ENCODE data around the gene TNNT3.

The TNNT3 gene

GRCh38 chr11:1943576-1943975, 24.1 kb downstream of the TNNT3 start:
- H3K27me3 ChIP-seq (ENCODE audit: insufficient read depth, low read length), result no peaks in the 10 kb centered on the region
- WGBS, result 86% methylated on average over 15 of the region's 15 CpGs
- H3K9ac ChIP-seq (ENCODE audit: low read depth, low read length), result no peak overlapping the region
- no peaks in the 10 kb centered on the region for H3K36me3 ChIP-seq (ENCODE audit: insufficient read depth, low read length)
- no peaks in the 10 kb centered on the region for H3K9me3 ChIP-seq (ENCODE audit: insufficient read depth, low read depth, low read length)
- no peaks in the 10 kb centered on the region for H3K4me1 ChIP-seq (ENCODE audit: insufficient read depth, low read length)
- no peak overlapping the region for H3K27ac ChIP-seq (ENCODE audit: low read depth, low read length)
- H3K4me3 ChIP-seq (ENCODE audit: low read length), result no peak overlapping the region

GRCh38 chr11:1943977-1944376, 24.5 kb downstream of the TNNT3 start:
- WGBS, result 95% methylated on average over 9 of the region's 9 CpGs
- Histone ChIP-seq H3K27me3 (ENCODE audit: insufficient read depth, low read length) (no peaks in the 10 kb centered on the region), H3K36me3 (ENCODE audit: insufficient read depth, low read length) (no peaks in the 10 kb centered on the region), H3K4me1 (ENCODE audit: insufficient read depth, low read length) (no peaks in the 10 kb centered on the region), H3K9ac (ENCODE audit: low read depth, low read length) (no peak overlapping the region), H3K27ac (ENCODE audit: low read depth, low read length) (no peak overlapping the region), H3K4me3 (ENCODE audit: low read length) (no peak overlapping the region), H3K9me3 (ENCODE audit: insufficient read depth, low read depth, low read length) (no peaks in the 10 kb centered on the region)

DNA sequence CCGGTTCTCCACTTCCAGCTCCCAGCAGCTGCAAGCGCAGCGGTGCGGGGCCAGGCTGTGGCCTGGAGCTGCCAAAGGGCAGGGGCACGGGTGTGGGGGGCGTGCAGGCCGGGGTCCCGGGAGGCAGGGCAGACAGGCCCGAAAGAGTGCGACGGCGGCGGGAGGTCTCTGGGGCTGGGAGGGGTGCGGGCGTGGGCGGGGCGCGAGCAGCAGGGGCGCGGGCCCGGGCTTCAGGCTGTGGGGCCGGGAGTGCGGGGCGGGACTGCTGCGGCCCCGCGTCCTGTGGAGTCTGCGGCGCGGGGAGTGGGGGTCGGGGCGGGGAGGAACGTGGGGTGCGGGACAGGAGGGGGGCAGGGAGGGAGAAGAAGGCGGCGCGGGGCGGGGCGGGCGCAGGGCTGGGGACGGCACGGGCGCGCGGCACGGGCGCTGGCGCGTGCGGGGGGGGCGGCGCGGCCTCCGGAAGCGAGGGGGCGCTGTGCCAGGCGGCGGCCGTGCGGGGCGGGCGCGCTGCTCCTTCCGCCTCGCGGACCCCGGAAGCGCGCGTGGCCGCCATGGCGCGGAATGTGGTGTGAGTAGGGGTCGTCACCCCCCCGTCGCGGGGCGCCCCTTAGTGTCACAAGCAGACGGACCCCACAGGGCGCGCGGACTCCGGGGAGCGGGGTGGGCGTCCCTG, 27.4 kb downstream of the TNNT3 start, which contains the start of gene MRPL23:
Gene MRPL23, plus strand, starts transcription at position 521 of the 673 bp plus-strand sequence. Its CDS starts 31 bp downstream, at position 552.
- no peaks in the 10 kb centered on the region for H3K27me3 ChIP-seq (ENCODE audit: insufficient read depth, low read length)
- no peaks in the 10 kb centered on the region for H3K36me3 ChIP-seq (ENCODE audit: insufficient read depth, low read length)
- H3K9me3 ChIP-seq (ENCODE audit: insufficient read depth, low read depth, low read length), result no peaks in the 10 kb centered on the region
- no peak within 1 kb of the TSS for H3K27ac ChIP-seq (ENCODE audit: low read depth, low read length)
- no peak within 1 kb of the TSS for H3K9ac ChIP-seq (ENCODE audit: low read depth, low read length)
- H3K4me1 ChIP-seq (ENCODE audit: insufficient read depth, low read length), result no peaks in the 10 kb centered on the region
- no peak within 1 kb of the TSS for H3K4me3 ChIP-seq (ENCODE audit: low read length)
- no CpG with 5 or more reads among the region's 85 CpGs for WGBS

DNA sequence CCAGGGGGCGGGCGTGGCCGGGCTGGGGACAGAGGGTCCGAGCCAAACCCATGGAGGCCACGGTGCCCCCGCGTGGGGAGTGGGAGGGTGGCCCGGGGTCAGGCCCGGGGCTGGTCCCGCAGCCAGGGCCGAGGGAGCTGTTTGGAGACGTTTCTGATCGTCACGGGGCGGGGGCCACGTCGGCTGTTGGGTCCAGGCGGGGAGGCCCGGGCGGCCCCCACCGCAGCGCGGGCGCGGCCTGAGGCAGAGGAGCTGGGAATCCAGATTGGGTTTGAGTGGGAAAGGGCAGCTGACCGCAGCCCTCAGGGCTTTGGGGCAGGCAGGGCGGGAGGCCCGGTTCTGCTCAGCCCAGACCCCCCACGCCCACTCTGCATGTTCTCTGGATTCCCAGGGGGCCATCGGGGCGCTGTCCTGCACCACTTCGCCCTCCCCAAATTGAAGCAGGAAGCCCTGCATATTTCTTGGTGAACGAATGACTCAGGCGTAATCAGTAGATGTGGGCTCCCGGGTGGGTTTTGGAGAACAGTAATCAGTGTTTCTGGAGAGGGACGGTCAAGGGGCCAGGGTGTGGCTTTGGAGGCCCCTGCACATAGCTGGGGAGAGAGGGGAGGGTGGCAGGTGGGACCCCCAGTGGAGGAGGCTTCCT, 28.2 kb downstream of the TNNT3 start:
- H3K4me3 ChIP-seq (ENCODE audit: low read length), result no peak overlapping the region
- no peak overlapping the region for H3K27ac ChIP-seq (ENCODE audit: low read depth, low read length)
- no peaks in the 10 kb centered on the region for H3K36me3 ChIP-seq (ENCODE audit: insufficient read depth, low read length)
- H3K9me3 ChIP-seq (ENCODE audit: insufficient read depth, low read depth, low read length), result no peaks in the 10 kb centered on the region
- no CpG with 5 or more reads among the region's 36 CpGs for WGBS
- no peaks in the 10 kb centered on the region for H3K27me3 ChIP-seq (ENCODE audit: insufficient read depth, low read length)
- no peaks in the 10 kb centered on the region for H3K4me1 ChIP-seq (ENCODE audit: insufficient read depth, low read length)
- H3K9ac ChIP-seq (ENCODE audit: low read depth, low read length), result no peak overlapping the region

DNA sequence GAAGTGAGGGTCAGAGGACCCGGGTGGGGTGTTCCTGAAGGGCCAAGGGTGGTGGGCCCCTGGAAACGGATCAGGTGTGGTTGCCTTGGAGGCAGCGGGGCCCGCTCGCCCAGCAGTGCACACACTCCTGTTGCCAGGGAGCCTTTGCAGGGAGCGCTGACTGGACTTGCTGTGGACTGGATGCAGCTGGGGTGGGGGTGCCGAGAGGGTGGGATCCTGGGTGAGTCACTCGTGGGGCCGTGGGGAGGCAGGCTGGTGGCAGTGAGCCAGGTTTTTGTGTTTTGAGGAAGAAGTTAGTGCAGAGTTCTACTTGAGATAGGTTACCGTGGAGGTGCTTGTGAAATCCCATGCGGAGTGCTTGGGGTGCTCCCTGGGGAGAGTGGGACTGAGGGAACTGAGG, 28.9 kb downstream of the TNNT3 start:
- Histone ChIP-seq H3K36me3 (ENCODE audit: insufficient read depth, low read length) (no peaks in the 10 kb centered on the region), H3K27ac (ENCODE audit: low read depth, low read length) (no peak overlapping the region), H3K9me3 (ENCODE audit: insufficient read depth, low read depth, low read length) (no peaks in the 10 kb centered on the region), H3K27me3 (ENCODE audit: insufficient read depth, low read length) (no peaks in the 10 kb centered on the region), H3K4me3 (ENCODE audit: low read length) (no peak overlapping the region), H3K4me1 (ENCODE audit: insufficient read depth, low read length) (no peaks in the 10 kb centered on the region), H3K9ac (ENCODE audit: low read depth, low read length) (no peak overlapping the region)
- 89% methylated on average over 4 of the region's 11 CpGs for WGBS

- Histone ChIP-seq H3K4me3 (ENCODE audit: low read length) (no peak overlapping the region), H3K4me1 (ENCODE audit: insufficient read depth, low read length) (no peaks in the 10 kb centered on the region), H3K9me3 (ENCODE audit: insufficient read depth, low read depth, low read length) (no peaks in the 10 kb centered on the region), H3K27ac (ENCODE audit: low read depth, low read length) (no peak overlapping the region), H3K36me3 (ENCODE audit: insufficient read depth, low read length) (no peaks in the 10 kb centered on the region), H3K9ac (ENCODE audit: low read depth, low read length) (no peak overlapping the region), H3K27me3 (ENCODE audit: insufficient read depth, low read length) (no peaks in the 10 kb centered on the region)
- WGBS, result no CpG with 5 or more reads among the region's 6 CpGs
Measured at GRCh38 chr11:1949302-1949701, 29.8 kb downstream of the TNNT3 start.

DNA sequence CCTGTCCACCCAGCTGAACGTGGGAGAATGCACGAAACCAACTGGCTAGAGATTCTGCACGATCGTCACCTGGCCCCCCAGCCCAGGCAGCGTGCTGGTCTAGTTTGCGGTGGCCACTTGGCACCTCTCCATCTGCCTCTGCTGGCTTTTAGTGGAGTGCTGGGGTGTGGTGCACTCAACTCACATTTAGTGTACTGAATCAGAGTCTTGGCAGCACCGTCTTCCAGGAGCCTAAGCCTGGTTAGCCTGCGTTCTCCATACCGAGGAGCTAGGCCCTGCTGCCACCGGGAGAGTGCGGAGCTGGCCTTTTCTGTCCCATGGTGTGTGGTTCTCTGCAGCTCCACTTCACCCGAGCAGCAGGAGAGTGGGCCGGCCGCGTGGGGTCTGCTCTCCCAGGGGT, 30.4 kb downstream of the TNNT3 start:
- Histone ChIP-seq H3K36me3 (ENCODE audit: insufficient read depth, low read length) (no peaks in the 10 kb centered on the region), H3K4me1 (ENCODE audit: insufficient read depth, low read length) (no peaks in the 10 kb centered on the region), H3K9ac (ENCODE audit: low read depth, low read length) (no peak overlapping the region), H3K9me3 (ENCODE audit: insufficient read depth, low read depth, low read length) (no peaks in the 10 kb centered on the region), H3K4me3 (ENCODE audit: low read length) (no peak overlapping the region), H3K27ac (ENCODE audit: low read depth, low read length) (no peak overlapping the region), H3K27me3 (ENCODE audit: insufficient read depth, low read length) (no peaks in the 10 kb centered on the region)
- no CpG with 5 or more reads among the region's 15 CpGs for WGBS

DNA sequence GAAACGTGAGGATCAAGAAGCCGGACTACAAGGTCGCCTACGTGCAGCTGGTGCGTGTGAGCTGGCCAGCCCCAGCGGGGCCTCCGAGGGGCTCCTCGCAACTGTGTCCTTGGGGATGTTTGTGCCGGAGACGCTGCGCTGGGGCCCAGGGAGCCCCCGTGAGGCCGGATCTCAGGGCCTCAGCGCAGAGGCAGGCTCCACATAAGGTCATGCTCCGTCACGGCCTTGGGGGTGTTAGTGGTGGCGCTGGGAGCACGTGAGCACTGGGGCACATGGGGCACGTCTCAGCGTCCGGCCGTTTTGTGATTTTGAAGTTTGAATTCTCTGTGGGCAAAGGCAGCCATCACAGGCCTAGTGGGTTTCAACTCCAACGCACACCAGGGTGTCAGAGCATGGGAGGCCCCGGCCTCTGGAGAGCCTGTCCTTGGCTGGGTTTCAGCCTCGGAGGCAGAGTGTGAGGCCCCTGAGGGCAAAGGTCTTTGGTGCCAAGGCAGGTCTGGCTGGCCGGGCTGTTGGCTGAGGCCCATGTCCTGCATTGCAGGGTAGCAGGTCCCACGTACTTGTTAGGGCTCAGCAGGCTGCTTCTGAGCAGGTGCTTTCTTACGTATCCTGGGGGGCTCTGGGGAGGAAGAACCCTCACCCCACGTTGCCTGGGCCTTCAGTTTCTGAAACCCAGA, 33.4 kb downstream of the TNNT3 start:
- WGBS, result 80% methylated on average over 1 of the region's 29 CpGs
- H3K9ac ChIP-seq (ENCODE audit: low read depth, low read length), result no peak overlapping the region
- no peak overlapping the region for H3K27ac ChIP-seq (ENCODE audit: low read depth, low read length)
- no peaks in the 10 kb centered on the region for H3K9me3 ChIP-seq (ENCODE audit: insufficient read depth, low read depth, low read length)
- no peak overlapping the region for H3K4me3 ChIP-seq (ENCODE audit: low read length)
- H3K36me3 ChIP-seq (ENCODE audit: insufficient read depth, low read length), result no peaks in the 10 kb centered on the region
- H3K27me3 ChIP-seq (ENCODE audit: insufficient read depth, low read length), result no peaks in the 10 kb centered on the region
- no peaks in the 10 kb centered on the region for H3K4me1 ChIP-seq (ENCODE audit: insufficient read depth, low read length)

- Histone ChIP-seq H3K4me3 (ENCODE audit: low read length) (no peak overlapping the region), H3K27me3 (ENCODE audit: insufficient read depth, low read length) (no peaks in the 10 kb centered on the region), H3K36me3 (ENCODE audit: insufficient read depth, low read length) (no peaks in the 10 kb centered on the region), H3K4me1 (ENCODE audit: insufficient read depth, low read length) (no peaks in the 10 kb centered on the region), H3K9ac (ENCODE audit: low read depth, low read length) (no peak overlapping the region), H3K27ac (ENCODE audit: low read depth, low read length) (no peak overlapping the region), H3K9me3 (ENCODE audit: insufficient read depth, low read depth, low read length) (no peaks in the 10 kb centered on the region)
- WGBS, result 45% methylated on average over 3 of the region's 23 CpGs
Measured at GRCh38 chr11:1953489-1954266, 34.2 kb downstream of the TNNT3 start.

GRCh38 chr11:1958367-1958766, 38.9 kb downstream of the TNNT3 start:
- no peaks in the 10 kb centered on the region for H3K4me1 ChIP-seq (ENCODE audit: insufficient read depth, low read length)
- no peak overlapping the region for H3K4me3 ChIP-seq (ENCODE audit: low read length)
- no CpG with 5 or more reads among the region's 18 CpGs for WGBS
- no peaks in the 10 kb centered on the region for H3K9me3 ChIP-seq (ENCODE audit: insufficient read depth, low read depth, low read length)
- no peaks in the 10 kb centered on the region for H3K36me3 ChIP-seq (ENCODE audit: insufficient read depth, low read length)
- H3K27ac ChIP-seq (ENCODE audit: low read depth, low read length), result no peak overlapping the region
- H3K9ac ChIP-seq (ENCODE audit: low read depth, low read length), result no peak overlapping the region
- no peaks in the 10 kb centered on the region for H3K27me3 ChIP-seq (ENCODE audit: insufficient read depth, low read length)

- no peak overlapping the region for H3K9ac ChIP-seq (ENCODE audit: low read depth, low read length)
- no peaks in the 10 kb centered on the region for H3K27me3 ChIP-seq (ENCODE audit: insufficient read depth, low read length)
- H3K9me3 ChIP-seq (ENCODE audit: insufficient read depth, low read depth, low read length), result no peaks in the 10 kb centered on the region
- WGBS, result 96% methylated on average over 4 of the region's 17 CpGs
- no peaks in the 10 kb centered on the region for H3K36me3 ChIP-seq (ENCODE audit: insufficient read depth, low read length)
- H3K4me1 ChIP-seq (ENCODE audit: insufficient read depth, low read length), result no peaks in the 10 kb centered on the region
- H3K27ac ChIP-seq (ENCODE audit: low read depth, low read length), result no peak overlapping the region
- H3K4me3 ChIP-seq (ENCODE audit: low read length), result no peak overlapping the region
Measured at GRCh38 chr11:1959786-1960185, 40.3 kb downstream of the TNNT3 start.

All from HUES64 (cell line).